Measurements from ENCODE around the gene SELENOM. TPM values are rescaled to one million over a fixed set of nuclear protein-coding genes. Genes with fewer than 3 reads are reported as not detected.

The SELENOM gene
- total and polyA plus RNA-seq, 7 donors, result 23.6 to 68.2 (median 48.0) TPM

- Histone ChIP-seq H3K9me3 (no peaks in the 10 kb centered on the region), H3K36me3 (ENCODE audit: insufficient read depth in 1 of 2, low read depth in 1 of 2) (no peaks in the 10 kb centered on the region), H3K27ac (peak overlapping the region; percentile 50), H3K4me3 (peak overlapping the region; percentile 63), H3K4me1 (peaks cover 24% of the 10 kb centered on the region), H3K27me3 (ENCODE audit: insufficient read depth in 3 of 3, low read length in 2 of 3) (no peaks in the 10 kb centered on the region)
- intact Hi-C loops (cut with DNase I), result no loop called here
- no peak for TF ChIP-seq CTCF (IDR thresholded peaks at IDR 0.05)
- DNase-seq, result peak in 1 of 2 donors; percentile 12
- ATAC-seq, result peak in 1 of 4 donors; percentile 1
- 59 to 79% (median 73%) methylated on average over 4 of the region's 4 CpGs for WGBS, 3 donors
Observed at GRCh38 chr22:31123292-31123602, 15.9 kb upstream of the SELENOM start.

DNA sequence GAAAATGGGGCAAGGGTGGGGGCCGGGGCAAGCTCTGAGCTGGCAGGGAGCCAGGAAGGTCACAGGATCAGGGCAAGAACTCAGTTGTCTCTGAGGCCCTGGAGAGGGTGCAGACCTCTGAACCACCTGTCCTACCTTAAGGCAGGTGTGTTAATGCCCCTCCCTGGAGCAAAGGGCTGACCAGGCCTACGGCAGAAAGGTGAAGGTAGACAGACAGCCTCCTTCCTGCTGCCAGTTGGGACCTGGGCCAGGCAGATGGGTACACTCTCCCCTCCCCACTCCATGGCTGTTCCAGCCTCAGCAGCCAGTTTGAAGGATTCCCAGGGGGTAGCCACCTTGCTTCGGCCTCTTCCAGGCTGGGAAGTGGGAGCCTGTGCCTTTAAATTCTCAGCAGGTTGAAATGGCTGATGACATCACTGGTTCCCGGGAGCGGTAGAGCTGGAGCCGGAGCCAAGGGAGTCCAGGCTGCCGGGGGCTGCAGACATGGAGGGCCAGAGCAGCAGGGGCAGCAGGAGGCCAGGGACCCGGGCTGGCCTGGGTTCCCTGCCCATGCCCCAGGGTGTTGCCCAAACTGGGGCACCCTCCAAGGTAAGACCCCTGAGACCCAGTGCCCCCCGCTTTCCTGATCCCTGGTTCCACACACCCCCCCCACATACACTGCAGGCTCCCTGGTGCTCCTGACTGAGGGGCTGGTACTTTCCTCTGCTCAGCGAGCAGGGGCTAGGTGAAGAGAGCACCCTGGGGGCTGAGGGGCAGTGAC, 15.3 kb upstream of the SELENOM start, which contains the start of gene INPP5J:
Gene INPP5J (plus strand): TSS at position 435 of the 760 bp plus-strand sequence. CDS start 49 bp downstream, at position 484.
- no peak for TF ChIP-seq CTCF (IDR thresholded peaks at IDR 0.05)
- H3K9me3 ChIP-seq, result no peaks in the 10 kb centered on the region
- WGBS, 3 donors, result 11 to 19% (median 17%) methylated on average over 10 of the region's 10 CpGs
- H3K27me3 ChIP-seq (ENCODE audit: insufficient read depth in 3 of 3, low read length in 2 of 3), result no peaks in the 10 kb centered on the region
- H3K4me1 ChIP-seq, result peaks cover 24% of the 10 kb centered on the region
- DNase-seq, result peak in 1 of 2 donors; percentile 40
- H3K27ac ChIP-seq, result peak within 1 kb of the TSS; percentile 50
- peak within 1 kb of the TSS; percentile 63 for H3K4me3 ChIP-seq
- intact Hi-C loops (cut with DNase I), result no loop called here
- ATAC-seq, result peak; percentile 66 to 83 (median 69)
- H3K36me3 ChIP-seq (ENCODE audit: insufficient read depth in 1 of 2, low read depth in 1 of 2), result no peaks in the 10 kb centered on the region

DNA sequence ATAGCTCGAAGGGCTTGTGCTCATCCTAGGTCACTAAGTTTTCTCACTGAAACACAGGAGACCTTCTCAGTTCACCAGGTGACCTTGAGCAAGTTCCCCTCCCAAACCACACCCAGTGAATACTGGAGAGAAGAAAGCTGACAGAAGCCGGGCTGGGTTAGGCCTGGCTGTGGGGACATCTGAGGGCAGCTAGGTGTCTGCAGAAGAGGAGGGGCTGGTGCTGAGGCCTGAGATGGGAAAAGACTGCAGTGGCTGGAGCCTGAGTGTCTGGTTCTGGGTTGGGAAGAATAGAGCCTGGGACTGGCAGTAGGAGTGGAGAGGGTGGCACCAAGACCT, 14.8 kb upstream of the SELENOM start:
- DNase-seq (no peak), ATAC-seq (peak in 3 of 4 donors; percentile 51 to 71 (median 56))
- H3K27me3 ChIP-seq (ENCODE audit: insufficient read depth in 3 of 3, low read length in 2 of 3), result no peaks in the 10 kb centered on the region
- WGBS, 3 donors, result 63 to 68% (median 65%) methylated on average over 2 of the region's 2 CpGs
- H3K4me1 ChIP-seq, result peaks cover 24% of the 10 kb centered on the region
- TF ChIP-seq CTCF (IDR thresholded peaks at IDR 0.05), result no peak
- intact Hi-C loops (cut with DNase I), result no loop called here
- no peaks in the 10 kb centered on the region for H3K36me3 ChIP-seq (ENCODE audit: insufficient read depth in 1 of 2, low read depth in 1 of 2)
- H3K27ac ChIP-seq, result peak overlapping the region; percentile 5
- H3K4me3 ChIP-seq, result no peak overlapping the region
- no peaks in the 10 kb centered on the region for H3K9me3 ChIP-seq

- WGBS, 3 donors, result 97 to 100% (median 99%) methylated on average over 4 of the region's 4 CpGs
- intact Hi-C loops (cut with DNase I), result no loop called here
- ATAC-seq, result no peak
- no peaks in the 10 kb centered on the region for H3K9me3 ChIP-seq
- peaks cover 24% of the 10 kb centered on the region for H3K4me1 ChIP-seq
- no peak overlapping the region for H3K27ac ChIP-seq
- DNase-seq, result no peak
- no peaks in the 10 kb centered on the region for H3K36me3 ChIP-seq (ENCODE audit: insufficient read depth in 1 of 2, low read depth in 1 of 2)
- TF ChIP-seq CTCF (IDR thresholded peaks at IDR 0.05), result no peak
- H3K4me3 ChIP-seq, result no peak overlapping the region
- H3K27me3 ChIP-seq (ENCODE audit: insufficient read depth in 3 of 3, low read length in 2 of 3), result no peaks in the 10 kb centered on the region
Observed at GRCh38 chr22:31121403-31121802, 14.0 kb upstream of the SELENOM start.

GRCh38 chr22:31120642-31121041, 13.3 kb upstream of the SELENOM start:
- H3K27me3 ChIP-seq (ENCODE audit: insufficient read depth in 3 of 3, low read length in 2 of 3), result no peaks in the 10 kb centered on the region
- H3K9me3 ChIP-seq, result no peaks in the 10 kb centered on the region
- TF ChIP-seq CTCF (IDR thresholded peaks at IDR 0.05), result no peak
- intact Hi-C loops (cut with DNase I), result no loop called here
- DNase-seq (no peak), ATAC-seq (no peak)
- H3K4me1 ChIP-seq, result peaks cover 24% of the 10 kb centered on the region
- no peak overlapping the region for H3K4me3 ChIP-seq
- no peaks in the 10 kb centered on the region for H3K36me3 ChIP-seq (ENCODE audit: insufficient read depth in 1 of 2, low read depth in 1 of 2)
- no peak overlapping the region for H3K27ac ChIP-seq
- WGBS, 3 donors, result 100% methylated on average over 1 of the region's 1 CpG

Measured in psoas muscle (tissue), 8 donors.